Subcutaneous adipose tissue (tissue), 4 donors: ENCODE results near the gene SLC25A29. TPM values are rescaled to one million over a fixed set of nuclear protein-coding genes. Genes with fewer than 3 reads are reported as not detected.

Source experiments
- total RNA-seq, 4 donors: library from RNA; depleted of rRNA; stranded (reverse); fragments of >200 nt; gene quantifications; one replicate each; pipeline ENCODE4 v1.1.0, GENCODE V29; 2016
- TF ChIP-seq, protein P1 (sequence below): fragments of 450-650 bp; IDR thresholded peaks from one replicate; pipeline ENCODE4 v1.5.1; 2016; ENCODE audit warnings: low read depth, mild to moderate bottlenecking, control low read depth, antibody characterized with exemption, moderate library complexity

The SLC25A29 gene
- total RNA-seq, 4 donors from 2014 or later = 17.1 to 80.6 (median 42.5) TPM

- TF ChIP-seq, protein P1, sequence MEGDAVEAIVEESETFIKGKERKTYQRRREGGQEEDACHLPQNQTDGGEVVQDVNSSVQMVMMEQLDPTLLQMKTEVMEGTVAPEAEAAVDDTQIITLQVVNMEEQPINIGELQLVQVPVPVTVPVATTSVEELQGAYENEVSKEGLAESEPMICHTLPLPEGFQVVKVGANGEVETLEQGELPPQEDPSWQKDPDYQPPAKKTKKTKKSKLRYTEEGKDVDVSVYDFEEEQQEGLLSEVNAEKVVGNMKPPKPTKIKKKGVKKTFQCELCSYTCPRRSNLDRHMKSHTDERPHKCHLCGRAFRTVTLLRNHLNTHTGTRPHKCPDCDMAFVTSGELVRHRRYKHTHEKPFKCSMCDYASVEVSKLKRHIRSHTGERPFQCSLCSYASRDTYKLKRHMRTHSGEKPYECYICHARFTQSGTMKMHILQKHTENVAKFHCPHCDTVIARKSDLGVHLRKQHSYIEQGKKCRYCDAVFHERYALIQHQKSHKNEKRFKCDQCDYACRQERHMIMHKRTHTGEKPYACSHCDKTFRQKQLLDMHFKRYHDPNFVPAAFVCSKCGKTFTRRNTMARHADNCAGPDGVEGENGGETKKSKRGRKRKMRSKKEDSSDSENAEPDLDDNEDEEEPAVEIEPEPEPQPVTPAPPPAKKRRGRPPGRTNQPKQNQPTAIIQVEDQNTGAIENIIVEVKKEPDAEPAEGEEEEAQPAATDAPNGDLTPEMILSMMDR = no peak
These were observed 19.6 kb downstream of the SLC25A29 start for GRCh38 chr14:100286484-100287191.

DNA sequence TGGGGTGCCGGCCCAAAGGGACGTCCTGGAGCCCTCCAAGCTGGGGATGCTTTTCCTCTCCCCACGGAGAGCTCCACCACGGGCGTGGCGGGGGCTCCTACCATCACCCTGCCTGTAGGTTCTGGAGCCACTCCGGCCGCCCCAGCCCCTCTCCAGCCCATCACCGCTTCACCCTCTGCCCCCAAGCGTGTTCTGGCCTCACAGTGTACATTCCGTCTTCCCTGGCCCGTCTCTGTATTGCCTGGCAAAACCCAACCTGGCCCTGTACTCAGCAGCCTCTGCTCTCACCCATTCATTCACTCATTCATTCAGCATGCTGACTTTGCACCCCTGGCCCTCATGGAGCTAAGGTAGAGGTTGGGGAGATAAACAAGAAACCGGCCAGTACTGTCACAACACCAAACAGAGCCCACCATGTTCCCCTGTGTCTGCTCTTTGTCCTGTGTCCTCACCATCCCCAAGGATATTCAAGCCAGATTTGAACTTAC lies 20.3 kb downstream of the SLC25A29 start:
- TF ChIP-seq, protein P1 = no peak

GRCh38 chr14:100285021-100285912 lies 21.0 kb downstream of the SLC25A29 start:
- TF ChIP-seq, protein P1 = no peak

GRCh38 chr14:100283984-100284881 lies 22.0 kb downstream of the SLC25A29 start:
- TF ChIP-seq, protein P1 = no peak

GRCh38 chr14:100282766-100283419 lies 23.4 kb downstream of the SLC25A29 start:
- TF ChIP-seq, protein P1 = no peak

GRCh38 chr14:100282083-100282350 lies 24.2 kb downstream of the SLC25A29 start:
- TF ChIP-seq, protein P1 = no peak
